HG03064 (cell line): ENCODE measurements around the gene MRPS6.

Source experiments
- ATAC-seq: cut with Tn5 transposase; IDR thresholded peaks from one replicate; pipeline ENCODE4 v1.9.1; 2021; ENCODE audit warnings: low read depth; ENCODE audit not compliant: unreplicated experiment

MRPS6 gene

DNA sequence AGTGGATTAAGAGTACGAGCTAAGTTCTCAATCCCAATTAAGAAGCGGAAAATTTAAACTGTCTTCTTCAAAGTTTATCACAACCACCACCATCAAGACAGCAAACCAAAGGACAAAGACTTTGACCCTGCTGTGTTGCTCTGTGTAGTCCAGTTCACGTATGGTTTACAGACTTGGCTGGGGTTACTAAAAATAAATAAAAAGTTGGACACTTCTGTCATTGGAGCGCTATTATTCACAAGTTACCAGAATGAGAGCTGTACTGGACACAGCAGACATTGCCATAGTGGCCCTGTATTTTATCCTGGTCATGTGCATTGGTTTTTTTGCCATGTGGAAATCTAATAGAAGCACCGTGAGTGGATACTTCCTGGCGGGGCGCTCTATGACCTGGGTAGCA lies 21.6 kb downstream of the MRPS6 start:
- ATAC-seq: no peak

DNA sequence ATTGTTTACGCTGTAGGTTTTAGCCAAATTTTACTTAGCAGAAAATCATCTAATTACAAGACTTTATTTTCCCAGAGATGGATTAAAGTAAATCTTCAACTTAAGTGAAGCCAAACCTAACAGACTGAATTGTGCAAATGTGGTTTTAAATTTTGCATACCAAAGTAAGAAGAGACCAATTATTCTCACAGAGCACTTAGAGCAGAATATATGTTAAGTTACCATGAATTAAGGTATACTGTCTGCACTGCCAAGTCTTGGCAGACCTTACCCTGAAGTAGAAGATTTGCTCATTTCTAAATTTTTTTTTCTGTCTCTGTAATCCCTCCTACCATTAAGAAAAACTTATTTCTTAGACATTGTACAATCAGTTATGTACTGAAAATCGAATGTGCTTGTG lies 24.1 kb downstream of the MRPS6 start:
- no peak for ATAC-seq

DNA sequence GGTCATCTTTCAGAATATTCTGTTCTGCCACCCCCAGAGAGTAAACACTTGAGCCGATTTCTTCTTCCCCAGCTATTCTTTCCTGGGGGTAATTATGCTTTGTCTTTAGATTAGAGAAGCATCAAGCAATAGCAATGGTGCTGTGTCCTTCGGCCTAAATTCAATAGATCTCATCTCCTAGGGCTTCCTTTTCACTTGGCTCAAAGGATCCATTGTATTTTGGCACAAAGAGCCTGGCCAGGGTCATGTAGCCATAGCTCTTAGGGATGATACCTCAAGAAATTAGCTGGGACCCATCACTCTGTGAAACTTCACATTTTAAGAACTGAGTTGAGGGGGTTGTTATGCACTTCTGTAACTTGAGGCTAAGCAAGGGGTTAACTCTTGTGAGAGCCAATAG lies 27.0 kb downstream of the MRPS6 start:
- ATAC-seq: no peak

DNA sequence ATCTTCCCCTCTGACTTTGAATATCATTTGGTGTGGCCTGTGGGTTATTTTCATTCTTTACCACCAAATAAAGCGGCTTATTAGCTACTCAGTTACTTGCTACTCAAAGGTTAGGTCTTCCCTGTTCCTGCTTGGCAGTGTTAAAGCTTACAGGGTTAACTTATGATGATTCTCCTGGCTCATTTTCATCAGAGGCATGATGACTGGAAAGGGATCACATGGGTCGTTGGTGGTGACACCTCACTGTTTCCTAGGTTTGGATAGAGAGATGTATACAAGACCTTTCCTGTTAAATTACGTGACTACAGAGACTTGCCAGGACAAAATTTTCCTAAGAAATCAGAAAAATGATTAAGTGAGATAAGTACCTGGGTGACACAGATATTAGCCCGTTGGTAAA lies 27.4 kb downstream of the MRPS6 start:
- no peak for ATAC-seq

DNA sequence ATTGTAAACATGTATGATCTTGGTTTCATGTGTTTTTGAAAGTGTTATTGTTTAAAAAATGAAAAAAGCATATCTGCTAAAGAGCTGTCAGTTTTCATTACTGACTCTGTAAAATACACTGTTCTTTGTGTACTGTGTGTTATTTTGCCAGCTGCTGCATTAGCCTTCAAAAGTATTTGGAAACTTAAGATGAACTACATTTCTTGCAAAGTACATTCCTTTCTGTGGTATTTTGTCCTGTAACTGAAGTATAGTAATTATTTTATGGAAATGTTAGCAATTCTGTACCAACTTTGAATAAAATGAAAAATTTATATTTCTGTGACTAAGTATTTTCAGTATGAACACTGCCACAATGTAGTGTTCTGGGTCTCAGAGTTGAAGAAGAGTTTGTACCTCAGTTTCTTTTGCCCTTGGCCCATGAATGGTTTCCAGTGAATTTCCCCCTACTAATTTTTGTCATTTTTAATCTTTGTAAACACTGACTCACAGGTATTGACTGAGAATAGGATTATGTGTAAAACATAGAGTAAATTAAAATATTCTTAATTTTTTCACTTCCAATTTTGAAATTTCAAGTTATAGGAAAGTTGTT lies 32.7 kb downstream of the MRPS6 start:
- ATAC-seq: no peak

DNA sequence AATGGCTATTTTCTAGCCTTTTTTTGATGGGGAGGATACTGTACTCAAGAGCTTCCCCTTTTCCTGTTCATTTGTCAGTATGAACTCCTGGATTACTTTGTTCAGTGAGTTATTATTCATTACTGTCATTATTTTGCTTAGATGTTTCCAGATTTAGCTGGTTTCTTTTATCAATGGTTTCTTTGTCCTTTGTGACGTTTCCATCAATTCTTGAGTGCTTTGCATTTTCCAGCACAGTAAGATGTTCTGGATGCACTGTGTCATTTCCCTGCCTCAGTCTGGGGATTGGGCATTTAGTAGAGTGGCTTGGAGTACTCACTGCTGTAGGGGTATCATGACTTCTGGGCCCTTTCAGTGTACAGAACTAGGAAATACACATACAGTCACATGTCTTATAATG lies 34.2 kb downstream of the MRPS6 start:
- no peak for ATAC-seq

DNA sequence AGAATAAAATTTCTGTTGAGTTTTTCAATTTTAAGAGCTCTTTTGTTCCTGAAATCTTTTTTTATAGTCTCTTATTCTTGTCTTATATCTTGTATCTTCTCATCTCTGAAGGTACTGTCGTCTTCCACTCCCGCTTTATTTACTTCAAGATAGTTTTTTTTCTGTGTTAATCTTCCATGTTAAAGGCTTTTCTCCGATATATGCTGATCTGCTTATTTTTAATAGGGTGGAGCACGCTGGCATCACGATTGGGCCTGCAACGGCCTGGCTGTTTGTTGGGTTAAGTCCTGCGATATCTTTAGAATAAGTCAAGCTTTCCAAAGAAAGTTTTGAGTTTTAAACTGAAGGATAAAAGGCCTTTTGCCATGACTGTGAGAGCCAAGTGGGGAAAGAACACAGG lies 35.7 kb downstream of the MRPS6 start:
- no peak for ATAC-seq

DNA sequence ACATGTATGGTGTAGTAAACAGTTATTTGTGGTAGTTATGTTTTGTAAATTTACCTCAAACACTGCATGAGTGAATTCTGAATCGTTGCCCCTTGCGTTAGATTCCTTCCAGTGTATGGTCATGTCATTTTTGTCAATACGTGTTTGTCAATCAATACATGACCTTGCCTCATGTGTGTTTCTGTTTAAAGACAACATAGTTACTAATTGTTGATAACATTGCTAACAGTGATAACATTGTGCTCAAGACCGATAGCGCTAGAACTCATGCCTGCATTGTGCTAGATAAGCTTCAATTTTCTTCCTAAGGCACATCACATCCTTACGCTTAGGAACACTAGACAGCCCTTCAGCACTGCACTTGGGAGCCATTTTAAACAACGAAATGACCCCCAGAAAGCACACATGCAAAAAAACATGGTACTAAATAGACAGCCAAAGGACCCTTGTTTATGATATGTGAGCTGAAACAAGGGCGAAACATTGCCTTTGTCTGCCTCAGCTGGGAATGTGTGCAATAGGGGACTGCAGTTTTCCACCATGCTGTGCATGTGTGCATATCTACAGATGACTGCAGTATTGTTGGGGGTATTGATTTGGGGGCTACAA lies 37.3 kb downstream of the MRPS6 start:
- ATAC-seq: no peak

DNA sequence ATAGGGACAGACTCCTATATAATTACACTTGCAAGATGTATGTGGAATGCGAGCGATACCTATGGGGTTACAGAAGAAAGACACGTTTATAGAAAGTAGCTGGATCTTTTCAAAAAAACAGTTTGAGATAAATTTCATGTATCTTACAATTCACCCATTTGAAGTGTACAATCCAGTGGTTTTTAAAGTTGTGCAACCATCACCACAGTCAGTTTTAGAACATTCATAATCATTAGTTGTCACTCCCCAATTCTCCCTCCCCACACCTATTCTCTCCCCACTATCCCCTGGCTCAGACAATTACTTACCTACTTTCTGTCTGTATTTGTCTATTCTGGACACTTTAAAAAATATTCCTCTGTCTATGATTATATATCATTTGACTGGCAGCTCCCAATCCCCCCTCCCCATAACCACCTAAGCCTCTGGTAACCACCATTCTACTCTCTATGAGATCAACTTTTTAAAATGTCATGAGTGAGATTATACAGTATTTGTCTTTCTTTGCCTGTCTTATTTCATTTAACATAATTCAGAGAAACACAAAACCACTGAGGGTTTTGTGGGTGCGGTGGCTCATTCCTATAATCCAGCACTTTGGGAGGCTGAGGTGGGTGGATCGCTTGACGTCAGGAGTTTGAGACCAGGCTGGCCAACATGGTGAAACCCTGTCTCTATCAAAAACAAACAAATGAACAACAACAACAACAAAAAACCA lies 39.1 kb downstream of the MRPS6 start:
- no peak for ATAC-seq

DNA sequence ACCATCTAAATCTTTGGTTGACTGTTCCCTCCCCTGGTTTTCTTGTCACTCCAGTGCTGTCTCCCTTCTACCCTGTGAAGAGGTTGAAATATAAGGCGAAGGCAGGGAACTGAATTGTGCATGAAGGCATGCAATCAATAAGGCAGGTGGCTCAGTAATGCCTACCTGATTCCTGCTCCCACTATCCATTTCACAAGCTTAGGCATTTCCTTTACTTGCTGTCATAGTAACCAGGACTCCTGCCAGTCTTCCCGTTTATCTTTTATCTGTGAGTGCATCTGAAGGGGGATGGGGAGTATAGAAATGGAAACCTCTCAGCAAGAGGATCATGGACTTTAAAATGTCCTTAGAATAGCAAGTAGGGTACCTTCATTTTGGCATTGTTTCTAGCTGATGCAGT lies 40.5 kb downstream of the MRPS6 start:
- ATAC-seq: no peak

DNA sequence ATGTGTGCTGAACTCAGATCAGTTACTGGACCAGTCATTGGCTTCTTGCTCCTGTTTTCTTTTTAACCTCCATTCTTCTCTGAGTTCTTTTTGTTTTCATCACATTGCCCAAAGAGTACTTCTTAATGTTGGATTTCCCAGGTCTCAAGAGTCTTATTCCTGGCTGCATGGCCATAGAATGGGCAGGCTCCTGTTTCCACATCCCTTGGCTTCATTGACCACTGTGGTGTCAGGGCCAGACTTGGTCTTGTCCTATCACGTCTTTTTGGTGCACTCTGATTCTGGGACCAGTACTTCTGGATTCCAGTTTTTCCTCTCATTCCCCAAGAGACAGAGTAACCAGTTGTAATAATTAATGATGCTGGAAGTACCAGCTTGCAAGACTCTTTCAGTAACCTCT lies 41.8 kb downstream of the MRPS6 start:
- ATAC-seq: no peak

DNA sequence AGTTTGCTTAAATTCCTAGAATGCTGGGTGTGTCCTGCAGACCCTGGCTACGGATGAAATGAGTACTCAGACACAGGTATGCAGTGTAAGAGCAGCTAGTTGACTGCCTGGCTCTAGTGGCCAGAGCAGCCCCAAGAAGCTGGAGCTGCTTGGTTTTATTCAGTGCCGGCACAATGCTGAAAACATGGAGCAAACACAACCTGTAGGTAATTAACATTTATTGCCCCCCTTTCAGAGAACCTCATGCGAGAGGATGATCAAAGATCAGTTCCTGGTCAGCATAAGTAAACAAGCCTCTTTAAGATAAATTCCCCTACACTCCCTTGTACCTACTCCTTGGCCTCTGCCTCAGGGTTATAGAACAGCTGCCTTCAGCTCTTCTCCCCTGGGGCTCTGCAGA lies 43.2 kb downstream of the MRPS6 start:
- ATAC-seq: no peak

DNA sequence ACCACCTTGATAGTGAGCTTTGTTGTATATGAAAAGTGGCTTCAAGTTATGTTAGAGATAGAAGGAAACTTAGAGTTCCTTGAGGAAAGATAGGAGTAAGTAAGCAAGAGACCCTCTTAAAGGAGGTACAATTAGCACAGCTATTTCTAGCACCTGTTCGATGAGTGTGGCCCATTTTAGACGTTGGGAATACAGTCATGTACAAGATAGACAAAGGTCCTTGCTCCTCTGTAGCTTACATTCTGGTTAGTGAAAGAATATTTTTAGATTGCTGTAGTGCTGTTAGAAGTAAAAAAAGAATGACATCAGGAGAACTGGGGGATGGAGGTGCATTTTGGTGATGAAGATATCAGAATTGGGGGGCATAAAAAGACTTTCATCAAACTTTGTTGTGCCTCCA lies 47.5 kb downstream of the MRPS6 start:
- ATAC-seq: no peak

DNA sequence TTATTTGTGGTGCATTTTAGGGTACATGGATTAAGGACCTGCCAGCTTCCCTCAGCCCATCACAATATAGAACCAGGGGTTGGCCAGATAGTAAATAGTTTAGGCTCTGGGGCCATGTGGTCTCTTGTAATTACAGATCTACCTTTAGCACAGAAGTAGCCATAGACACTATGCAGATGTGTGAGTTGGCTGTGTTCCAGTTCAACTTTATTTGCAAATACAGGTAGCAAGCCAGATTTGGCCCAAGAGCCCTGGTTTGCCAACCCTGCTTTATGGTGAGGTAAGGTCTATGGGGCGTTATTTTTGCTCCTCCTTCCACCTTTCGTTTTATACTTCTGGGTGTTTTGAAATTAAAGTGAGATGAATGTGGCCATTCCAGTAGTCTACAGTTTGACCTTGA lies 48.7 kb downstream of the MRPS6 start:
- no peak for ATAC-seq

DNA sequence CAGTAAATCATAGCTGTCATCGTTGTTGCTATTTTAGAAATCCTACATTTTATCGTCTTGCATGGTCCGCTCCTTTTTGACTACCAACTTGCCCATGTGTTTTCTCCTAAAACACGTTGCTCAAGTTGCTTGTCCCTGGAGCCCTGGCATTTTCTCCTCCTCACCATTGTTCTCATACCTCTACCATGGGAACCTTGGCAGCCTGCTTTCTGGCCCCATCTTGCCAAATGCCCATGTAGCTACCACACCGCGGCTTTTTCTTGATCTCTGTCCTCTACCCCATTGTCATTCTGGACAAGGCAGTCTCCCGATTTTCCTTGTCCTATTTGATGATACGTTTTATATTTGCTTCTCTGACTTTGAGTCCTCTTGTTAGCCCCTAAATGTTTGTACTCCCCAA lies 50.2 kb downstream of the MRPS6 start:
- ATAC-seq: no peak

DNA sequence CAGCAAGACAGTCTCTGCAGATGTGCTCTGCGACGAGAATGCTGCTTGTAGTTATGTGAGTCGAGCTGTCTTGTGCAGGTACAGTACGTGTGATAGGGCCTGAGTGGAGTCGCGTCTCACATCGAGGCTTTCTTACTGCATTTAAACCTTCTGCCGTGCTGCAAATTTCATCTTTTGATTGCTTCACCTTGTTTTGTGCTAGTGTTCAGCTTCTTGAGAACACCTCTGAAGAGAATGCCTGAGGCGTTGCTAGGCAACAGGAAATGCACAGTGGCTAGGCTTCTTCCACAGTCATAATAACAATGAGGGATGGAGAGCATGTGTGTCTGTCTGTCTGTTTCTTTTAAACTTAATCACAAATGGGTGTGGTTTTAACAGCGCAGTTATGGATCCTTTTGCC lies 52.9 kb downstream of the MRPS6 start:
- no peak for ATAC-seq

DNA sequence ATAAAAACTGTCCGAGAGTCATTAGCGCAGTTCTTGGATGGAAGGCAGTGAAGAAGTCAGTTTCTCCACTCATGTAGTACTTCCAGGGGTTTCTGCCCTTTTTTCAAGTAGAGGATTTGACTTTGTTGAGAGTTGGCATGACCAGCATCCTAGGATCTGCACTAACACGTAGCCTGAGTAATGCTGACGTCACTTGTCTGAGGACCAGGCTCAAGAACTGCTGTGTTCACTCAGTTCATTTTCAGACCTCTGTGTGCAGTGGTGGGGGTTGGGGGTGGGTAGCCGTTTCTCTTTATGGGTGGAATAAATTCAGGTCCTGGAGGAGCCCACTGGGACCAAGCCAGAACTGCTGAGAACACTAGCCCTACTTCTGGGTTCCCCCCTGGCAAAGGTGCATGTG lies 53.3 kb downstream of the MRPS6 start:
- ATAC-seq: no peak

DNA sequence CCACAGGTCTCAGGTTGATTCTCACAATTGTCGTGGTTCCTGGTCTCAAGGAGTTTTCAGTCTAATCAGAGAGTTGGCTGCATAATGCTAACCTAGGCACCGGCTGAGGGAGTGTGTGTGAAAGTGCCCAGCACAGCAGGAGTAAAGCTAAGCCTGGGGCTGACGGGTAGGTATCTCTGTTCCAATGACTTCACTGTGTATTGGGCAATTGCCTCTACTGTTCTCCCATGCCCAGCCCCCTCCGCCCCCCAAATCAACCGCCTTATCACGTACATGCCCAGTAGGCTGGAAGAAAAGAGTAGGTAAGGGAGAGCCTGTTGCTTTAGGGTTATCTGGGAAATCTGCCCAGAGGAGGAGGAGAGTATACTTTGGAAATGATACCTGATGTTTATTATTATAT lies 54.7 kb downstream of the MRPS6 start:
- ATAC-seq: no peak

DNA sequence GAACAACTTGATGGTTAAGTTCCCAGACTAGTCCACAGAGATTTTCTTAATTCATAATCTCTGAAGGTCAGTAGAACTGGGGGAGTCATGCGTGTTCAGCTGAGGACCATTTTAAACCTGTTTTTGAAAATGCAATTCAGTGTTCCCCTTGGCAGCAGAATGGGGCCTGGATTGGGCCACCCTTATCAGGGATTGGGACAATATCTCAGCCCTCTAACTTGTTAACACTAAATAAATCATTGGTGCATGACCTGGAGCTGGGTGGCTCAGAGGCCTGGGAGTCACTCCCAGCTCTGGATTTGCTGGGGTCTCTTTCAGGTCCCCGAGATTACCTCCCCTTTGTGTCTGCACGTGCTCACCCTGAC lies 55.3 kb downstream of the MRPS6 start:
- ATAC-seq: no peak

DNA sequence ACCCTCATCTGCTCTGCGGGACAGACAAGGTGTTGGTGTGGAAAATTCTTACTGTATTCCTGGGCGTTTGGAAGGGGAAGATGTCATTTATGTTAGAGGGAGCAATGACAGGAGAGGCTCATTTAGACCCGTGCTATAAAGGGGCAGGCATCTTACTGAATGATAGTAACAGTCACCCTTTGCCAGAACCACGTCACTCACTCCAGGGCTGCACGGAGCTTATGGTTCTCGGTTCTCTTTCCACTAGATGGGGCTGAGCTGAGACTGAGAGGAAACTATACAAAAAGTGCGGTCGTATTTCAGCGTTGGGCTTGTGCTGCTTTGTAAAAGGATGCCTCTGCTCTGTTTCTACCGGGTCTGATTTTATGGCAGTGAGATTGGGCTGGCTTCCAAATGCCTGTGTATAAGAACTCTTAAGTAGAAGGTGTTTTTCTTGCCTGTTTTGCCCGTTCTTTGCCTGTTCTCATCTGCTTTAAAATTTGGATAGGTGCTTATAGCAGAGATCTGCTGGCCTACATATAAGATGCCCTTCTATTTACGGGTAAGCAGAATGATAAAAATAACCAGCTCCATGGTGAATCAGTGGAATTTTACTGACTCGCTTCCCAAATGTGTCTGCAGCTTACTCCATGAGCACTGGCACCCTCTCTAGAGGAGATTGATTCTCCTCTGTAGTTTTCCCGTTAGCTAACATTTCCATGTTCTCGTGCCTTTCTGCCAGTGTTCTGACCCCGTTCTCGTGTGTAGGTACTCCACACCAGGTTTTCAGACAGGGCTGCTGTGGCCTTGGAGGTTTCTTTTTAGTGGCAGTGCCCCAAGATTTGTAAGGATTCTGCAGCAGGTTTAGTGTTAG lies 55.9 kb downstream of the MRPS6 start:
- ATAC-seq: no peak

DNA sequence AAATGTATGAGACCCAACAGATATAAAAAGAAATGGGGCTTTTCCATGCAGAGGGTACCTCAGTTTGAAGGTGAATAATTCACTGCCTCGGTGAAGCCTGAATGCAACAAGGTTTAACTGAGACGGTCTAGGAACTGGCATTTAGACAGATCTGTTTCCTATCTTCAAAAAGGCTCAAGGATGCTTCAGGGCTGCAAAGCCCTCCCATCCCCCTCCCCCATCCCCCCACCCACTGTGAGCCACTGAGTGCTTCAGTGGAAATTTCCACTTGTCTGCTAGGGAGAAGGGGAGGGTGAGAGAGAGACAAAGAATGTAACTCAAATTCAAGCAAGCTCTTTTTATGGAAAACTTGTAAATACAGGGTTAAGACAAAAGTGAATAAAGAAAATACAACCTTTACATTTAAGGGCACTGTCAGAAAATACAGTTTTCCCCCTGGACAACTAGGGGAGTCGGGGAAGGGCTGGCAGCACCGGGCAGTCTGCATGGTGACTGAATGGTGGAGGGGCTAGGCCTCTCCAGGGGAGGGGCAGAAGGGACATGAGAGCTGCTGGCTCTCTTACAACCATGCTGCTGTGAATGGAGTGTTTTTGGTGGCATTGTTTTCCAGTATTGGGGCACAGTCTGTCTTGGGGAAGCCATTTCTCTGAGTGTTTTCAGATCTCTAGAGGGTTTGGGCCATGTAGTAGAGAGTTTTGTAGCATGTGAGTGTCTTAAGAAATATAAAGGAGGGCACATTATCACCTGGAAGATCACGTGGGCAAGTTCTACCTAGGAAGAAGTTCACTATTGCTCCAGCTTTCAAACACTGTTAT lies 56.7 kb downstream of the MRPS6 start:
- no peak for ATAC-seq
